T-helper 2 cell treated with Interferon-gamma antibody and Interleukin-4, amounts not matched to agents 100 ng/mL and 5 ng/mL, for 36 hours (primary cell): ENCODE data around the gene FKBP5. TPM values are rescaled to one million over a fixed set of nuclear protein-coding genes. Genes with fewer than 3 reads are reported as not detected.
"Not testable (repeated sequence)": the region's sequence is repeated elsewhere in the genome, so short reads cannot be mapped to it uniquely, and the experiment has no call there.

Experiments
- intact Hi-C: fragments of 100-400 bp; cut with micrococcal nuclease; formaldehyde crosslinking; loops from one replicate; pipeline ENCODE4 v1.15.1; 2023
- total RNA-seq: library from RNA; stranded (reverse); gene quantifications from 2 replicates; pipeline ENCODE4 v1.2.3, GENCODE V29; 2022

The FKBP5 gene
- total RNA-seq, 1 donor from 2014 or later = 78.9 TPM

DNA sequence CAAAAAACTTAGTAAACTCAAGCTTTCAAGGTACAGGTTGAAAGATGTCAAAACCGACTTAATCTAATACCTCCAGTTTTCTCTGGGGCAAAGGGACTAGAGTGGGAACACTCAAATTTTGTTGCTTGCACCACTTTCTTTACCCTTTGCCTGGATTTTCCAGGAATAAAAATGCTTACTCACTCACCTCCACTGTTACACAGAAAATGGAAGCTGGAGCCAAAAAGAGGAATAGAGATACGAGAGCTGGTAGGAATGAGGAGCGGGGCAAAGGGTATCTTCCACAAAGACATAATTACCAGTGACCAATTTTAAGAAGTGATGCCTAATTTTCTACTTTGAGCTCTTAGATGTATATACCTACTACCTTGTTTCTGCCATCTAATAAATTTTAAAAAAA is 96.5 kb downstream of the FKBP5 start:
- intact Hi-C loops = no loop called here

DNA sequence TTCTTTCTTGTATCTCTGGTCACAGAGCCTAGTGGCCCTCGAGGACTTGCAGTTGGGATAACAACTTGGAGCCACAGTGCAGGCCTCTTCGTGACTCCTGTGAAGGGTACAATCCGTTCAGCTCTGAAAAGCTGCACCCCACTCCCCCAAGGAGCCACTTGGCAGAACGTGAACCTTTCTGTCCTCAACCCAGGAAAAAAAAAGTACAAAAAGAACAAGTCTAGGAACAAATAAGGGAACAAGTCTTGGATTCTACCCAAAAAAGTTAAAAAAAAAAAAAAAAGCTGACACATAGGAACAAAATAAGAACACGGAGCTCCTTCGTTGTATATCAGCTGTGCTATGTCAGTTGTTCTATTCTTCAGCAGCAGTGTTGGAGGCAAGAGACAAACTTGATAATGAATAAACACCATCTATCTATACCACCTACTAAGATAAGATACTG is 98.1 kb downstream of the FKBP5 start:
- intact Hi-C loops = no loop called here

DNA sequence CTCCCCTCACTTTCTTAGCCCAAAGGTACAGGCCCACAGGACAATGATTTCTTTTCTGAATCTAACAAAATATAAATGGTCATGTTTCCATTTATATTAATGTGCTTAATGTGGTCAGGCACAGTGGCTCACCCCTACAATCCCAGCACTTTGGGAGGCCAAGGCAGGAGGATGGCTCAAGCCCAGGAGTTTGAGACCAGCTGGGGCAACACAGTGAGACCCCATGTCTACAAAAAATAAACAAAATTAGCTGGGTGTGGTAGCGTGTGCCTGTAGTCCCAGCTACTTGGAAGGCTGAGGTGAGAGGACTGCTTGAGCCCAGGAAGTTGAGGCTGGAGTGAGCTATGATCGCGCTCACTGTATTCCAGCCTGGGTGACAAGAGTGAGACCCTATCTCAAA is 98.8 kb downstream of the FKBP5 start:
- intact Hi-C loops = no loop called here

DNA sequence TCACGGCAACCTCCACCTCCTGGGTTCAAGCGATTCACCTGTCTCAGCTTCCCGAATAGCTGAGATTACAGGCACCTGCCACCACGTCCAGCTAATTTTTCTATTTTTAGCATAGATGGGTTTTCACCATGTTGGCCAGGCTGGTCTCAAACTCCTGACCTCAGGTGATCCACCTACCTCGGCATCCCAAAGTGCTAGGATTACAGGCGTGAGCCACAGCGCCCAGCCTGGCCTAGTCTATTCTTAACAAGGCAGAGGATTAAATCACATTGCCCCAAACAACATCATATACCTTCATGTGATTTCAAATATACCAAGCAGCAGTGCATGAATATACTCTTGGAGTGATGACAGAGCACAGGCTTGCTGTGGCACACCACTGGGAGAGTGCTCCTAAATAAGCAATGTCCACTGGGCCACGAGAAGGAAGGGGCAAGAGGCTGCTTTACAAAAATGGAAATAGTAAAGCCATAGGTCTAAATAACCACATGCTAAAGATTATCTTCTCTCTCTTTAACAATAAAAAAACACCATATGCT is 99.4 kb downstream of the FKBP5 start:
- intact Hi-C loops = no loop called here

DNA sequence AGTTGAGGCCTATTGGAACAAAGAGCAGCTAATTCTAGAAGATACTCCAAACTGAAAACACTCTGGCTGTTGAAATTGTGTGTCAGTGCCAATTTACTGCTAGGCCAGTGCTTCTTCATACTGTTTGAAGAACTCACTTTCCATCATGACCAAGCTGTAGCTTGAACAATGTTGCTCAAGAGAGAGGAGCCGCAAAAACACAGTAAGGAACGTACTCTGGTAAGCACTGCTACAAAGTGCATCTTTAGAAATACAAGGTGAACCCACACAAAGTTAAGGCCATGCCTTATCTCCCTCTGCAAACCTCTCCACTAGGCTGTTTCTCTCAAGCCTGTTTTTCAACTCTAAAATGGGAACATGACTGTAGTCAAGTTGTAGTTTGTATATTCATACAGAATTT is 101.5 kb downstream of the FKBP5 start:
- intact Hi-C loops = no loop called here

DNA sequence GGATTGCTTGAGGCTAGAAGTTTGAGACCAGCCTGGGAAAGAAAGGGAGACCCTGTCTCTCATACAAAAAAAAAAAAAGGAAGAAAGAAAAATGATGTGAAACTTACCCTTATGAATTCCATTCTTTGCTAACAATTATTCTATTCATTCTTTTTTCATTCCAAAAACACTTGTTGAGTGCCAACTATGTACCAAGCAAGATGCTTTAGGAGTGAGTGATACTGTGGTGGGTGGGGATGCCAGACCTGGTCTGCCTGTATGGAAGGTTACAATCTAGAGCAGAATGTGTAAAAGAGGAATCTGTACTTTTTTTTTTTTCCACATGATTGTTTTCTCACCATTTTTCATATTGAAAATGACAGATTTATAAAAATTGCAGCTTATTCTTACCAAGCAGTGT is 102.2 kb downstream of the FKBP5 start:
- intact Hi-C loops = no loop called here

DNA sequence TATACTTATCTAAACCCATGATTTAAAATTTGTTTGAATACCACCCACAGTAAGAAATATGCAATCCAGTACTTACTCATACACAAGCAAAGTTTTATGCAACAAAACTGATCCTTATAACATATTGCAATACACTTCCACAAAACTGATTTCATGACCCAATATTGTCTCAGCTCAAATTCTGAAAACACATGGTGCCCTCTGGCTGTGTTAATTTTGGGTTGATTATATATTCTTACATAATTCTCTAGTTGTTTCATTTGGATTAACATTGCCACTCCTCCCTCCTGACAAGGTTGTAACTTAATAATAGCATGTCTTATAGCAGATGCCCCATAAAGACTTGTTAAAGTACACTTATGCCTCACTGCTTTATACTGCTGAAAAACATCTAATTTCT is 103.1 kb downstream of the FKBP5 start:
- intact Hi-C loops = loop anchor here (2.0 kb wide), 1 partner anchor 103 kb away; the partner anchor contains the start of gene FKBP5

DNA sequence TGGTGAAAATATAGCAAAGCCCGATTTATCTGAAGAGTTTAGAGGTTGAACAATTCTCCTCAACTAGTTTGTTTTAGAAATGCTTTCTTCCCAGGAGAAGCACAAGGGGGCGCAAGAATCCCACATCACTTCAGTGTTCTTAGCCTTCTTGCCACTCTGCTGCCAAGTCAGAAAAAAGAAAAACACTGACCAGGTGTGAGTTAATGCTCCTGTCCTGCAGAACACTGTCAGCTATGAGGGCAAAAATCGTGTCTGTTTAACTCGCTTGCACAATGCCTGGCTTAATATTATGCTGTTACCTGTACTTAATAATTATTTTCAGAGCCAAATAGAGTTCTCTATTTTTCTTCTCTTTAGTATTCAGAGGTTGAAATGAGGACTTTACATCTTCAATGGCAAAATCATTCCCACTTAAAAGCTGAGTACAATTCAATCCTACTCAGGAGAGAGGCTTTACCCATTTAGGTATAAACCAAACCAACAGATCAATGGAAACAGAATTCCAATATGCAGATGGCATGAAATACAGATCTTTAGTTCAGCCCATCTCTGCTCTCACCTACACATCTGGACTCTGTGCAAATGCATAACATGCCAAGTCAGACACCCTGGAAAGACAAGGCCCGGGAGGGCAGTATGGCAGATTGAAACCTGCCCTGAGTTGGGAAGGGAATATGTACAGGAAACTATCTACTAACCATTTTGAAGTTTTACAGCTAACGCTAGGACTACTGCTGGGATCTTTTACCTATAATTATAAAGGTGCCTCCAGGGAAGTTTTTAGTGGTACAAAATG is 104.6 kb downstream of the FKBP5 start:
- intact Hi-C loops = loop anchor here (1.0 to 5.0 kb wide), 4 partner anchors 40 to 153 kb away; partner anchors contain the start of genes ARMC12 and FKBP5

DNA sequence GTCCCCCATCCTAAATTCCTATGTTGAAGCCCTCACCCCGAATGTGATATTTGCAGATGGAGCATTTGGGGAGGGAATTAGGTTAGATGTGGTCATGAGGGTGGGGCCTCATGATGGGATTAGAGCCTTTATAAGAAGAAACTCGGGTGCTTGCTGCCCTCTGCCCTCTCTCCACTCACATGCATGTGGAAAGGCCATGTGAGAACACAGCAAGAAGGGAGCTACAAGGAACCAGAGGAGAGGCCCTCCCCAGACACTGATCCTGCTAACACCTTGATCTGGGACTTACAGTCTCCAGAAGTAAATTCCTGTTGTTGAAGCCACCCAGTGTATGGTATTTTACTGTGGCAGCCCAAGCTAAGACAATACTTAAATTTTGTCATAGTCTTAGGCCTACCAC is 106.4 kb downstream of the FKBP5 start:
- intact Hi-C loops = loop anchor here (5.0 kb wide), 1 partner anchor 60 kb away; no protein-coding TSS in a partner anchor

DNA sequence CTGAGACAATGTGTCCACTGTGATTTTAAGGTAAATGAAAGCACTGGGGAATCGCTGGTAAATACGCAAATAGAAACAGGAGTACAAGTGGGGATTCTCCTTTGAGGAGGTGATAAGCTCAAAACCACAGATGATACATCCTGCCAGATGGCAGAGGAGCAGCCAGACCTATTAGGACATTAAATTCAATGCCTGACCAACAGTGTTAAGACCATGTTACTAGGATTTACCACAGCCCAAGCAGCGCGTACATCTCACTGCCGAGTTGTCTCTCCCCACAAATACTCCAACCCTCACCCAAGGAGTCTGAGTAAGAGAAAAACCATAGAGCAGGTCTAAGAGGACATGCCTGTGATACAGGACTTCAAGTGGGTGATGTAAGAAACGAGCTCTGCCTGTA is 107.1 kb downstream of the FKBP5 start:
- intact Hi-C loops = loop anchor here (5.0 kb wide), 1 partner anchor 59 kb away; no protein-coding TSS in a partner anchor

DNA sequence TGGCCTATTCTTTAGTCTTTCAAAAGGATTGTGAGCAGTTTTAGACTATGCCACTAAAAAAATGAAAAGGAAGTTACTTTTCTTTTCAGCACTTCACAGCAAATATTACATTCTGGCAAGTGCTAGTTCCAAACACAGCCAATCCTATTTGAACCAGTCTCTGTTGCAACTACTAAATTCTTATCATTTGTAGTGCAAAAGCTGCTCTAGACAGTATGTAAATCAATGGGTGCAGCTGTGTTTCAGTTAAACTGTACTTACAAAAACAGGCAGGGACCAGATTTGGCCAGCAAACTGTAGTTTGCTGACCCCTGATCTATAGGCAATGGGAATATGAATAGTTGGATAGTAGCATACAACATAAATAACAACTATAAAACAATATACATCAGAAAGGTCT is 107.9 kb downstream of the FKBP5 start:
- intact Hi-C loops = loop anchor here (5.0 kb wide), 1 partner anchor 59 kb away; no protein-coding TSS in a partner anchor

DNA sequence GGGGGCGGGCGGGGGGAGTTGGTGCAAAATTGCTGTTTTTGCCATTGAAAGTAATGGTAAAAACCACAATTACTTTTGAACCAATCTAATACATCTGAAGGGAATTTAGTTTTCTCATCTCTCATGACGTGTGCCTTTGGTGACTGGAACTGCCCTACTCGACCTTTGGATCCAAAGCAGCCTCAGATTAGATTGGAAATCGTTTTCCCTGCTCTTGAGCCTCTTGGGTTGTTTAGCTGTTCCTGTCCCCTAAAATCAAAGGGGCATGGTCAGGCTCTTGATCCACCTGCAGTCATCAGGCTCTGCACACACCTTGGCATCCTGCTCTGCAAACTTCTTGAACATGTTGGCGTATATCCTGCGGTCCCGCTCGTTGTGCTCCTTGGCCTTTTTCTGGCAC is 112.0 kb downstream of the FKBP5 start:
- intact Hi-C loops = no loop called here

DNA sequence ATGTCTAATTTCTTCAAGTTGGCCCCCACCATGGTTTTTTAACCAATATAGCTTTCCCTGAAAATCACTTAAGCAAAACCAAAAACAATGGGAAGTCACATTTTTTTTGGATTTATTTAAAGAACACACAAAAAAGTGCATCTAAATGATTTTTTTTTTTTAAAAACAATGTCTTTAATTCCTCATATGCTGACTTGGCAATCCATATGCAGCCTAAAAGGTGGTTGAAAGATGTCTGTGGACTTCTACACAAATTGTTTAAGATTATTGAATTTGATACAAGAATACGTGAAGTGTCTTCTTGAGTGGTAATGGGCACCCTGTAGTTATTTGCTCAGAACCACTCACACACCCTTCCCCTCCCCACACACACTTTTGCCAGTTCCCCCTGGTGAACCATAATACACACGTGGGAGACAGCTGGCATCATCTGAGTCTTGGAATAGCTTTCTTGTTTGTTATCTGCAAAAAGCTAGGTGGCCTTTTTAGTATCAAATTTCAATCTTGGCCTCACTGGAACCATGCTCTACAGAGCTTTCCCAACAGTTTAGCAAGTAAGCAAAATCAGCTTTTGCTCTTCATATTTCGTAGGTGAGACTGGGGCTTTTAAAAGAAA is 115.1 kb downstream of the FKBP5 start:
- intact Hi-C loops = no loop called here

DNA sequence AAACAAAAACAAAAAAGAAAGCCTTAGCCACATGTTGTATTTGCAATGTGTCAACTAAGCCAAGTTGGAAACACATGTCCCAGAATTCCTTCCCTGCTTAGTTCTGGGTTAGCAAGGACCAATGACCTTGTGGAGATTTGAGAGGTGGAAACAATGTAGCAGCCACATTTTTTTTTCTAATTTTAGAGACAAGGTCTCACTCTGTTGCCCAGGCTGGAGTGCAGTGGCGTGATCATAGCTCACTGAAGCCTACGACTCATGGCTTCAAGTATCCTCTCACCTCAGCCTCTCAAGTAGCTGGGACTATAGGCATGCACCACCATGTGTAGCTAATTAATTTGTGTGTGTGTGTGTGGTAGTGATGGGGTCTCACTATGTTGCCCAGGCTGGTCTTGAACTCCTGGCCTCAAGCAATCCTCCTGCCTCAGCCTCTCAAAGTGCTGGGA is 117.8 kb downstream of the FKBP5 start:
- intact Hi-C loops = not testable (repeated sequence)

DNA sequence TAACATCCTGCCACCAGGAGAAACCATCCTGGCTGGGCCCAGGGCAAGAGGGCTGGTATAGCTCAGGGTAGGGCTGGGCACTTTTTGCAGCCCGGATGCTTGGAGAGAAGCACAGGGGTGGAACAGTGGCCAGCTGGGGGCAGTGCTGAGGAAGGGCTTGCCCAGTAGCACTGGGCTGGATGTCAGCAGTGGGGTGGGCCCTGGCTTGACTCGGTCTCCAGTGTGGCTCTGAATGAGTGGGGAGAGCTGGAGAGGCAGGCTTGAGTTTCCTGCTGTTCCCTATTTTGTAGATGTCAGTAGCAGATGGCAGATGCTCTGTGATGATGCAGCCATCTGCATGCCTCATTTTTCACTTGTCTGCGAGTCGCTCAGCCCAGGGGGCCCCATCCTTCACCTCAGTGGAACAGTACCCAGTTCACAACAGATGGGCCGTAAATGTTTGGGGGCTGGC is 119.7 kb downstream of the FKBP5 start:
- intact Hi-C loops = no loop called here

DNA sequence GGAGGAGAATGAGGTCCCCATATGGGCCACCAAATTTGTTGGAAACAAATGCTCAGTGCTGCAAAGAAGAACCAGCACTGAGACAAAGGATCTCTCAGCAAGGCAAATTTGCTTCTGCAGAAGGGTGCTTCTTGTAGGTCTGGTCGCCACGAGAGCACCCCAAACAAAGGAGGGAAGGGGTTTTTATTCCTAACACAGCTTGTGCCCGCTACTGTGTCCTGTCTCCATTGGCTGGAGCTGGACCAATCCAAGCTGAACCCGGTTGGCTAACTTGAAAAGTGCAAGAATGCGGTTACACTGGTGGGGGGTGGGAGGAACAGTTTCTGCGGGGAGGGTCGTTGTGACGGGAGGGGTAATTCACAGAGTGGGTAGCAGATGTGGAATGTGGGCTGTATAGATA is 121.9 kb downstream of the FKBP5 start:
- intact Hi-C loops = no loop called here

DNA sequence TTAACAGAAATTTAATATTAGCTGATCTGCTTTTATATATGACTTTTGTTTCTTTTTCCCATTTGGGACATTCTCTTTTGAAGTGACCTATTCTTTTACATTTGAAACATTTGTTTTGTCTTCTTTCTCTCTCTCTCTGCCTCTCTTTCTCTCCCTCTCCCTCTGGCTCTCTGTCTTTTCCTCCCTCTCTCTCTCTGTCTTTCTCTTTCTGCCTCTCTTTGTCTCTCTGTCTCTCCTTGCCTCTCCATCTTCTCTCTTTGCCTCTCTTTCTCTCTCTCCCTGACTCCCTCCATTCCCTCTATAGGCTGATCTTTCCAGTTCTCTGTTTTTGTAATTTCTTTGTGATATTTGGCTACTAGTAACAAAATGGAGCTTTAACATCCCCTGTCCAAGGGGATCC is 124.0 kb downstream of the FKBP5 start:
- intact Hi-C loops = no loop called here

DNA sequence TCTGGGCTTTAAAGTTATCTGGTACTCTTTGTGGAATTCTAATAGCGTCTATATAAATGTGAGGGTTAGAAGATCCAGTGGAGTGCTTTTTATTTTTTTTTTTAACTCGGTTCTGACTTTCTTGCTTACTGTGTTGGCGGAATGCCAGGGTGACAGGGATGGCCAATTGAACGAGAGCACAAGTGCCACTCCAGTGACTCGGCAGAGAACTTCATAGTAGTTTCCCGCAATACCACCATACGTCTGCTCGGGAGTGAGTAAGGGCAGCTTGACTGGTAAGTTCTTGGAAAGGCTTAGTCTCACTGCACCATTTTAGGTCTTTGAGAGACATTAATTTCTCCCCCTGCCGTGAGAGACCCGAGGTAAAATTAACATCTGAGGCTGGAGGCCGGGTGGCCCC is 126.7 kb downstream of the FKBP5 start:
- intact Hi-C loops = no loop called here

DNA sequence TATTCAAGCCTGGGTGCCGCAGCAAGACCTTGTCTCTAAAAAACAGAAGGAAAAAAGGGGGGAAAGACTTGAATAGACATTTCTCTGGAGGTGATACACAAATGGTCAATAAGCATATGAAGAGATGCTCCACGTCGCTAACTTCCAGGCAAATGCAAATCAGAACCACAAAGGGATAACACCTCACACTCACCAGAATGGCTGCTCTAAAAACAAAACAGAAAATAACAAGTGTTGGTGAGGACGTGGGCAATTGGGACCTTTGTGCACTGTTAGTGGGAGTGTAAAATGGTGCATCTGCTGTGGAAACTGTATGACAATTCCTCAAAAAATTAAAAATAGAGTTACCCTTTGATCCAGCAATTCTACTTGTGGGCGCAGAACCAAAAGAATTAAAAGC is 127.6 kb downstream of the FKBP5 start:
- intact Hi-C loops = no loop called here

DNA sequence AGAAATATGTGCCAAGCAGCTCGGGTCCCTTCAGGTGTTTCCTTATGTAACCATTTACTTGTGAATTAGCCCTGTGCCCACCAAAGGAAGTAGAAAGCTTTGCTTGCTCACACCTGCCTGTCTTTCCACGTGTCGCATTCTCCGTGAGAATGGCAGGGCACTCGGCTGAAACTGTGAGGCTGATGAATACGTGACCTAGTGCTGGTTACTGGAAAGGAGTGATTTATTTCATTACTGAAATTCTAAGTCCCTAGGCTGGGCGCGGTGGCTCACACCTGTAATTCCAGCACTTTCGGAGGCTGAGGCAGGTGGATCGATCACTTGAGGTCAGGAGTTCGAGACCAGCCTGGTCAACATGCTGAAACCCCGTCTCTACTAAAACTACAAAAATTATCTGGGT is 130.1 kb downstream of the FKBP5 start:
- intact Hi-C loops = no loop called here

DNA sequence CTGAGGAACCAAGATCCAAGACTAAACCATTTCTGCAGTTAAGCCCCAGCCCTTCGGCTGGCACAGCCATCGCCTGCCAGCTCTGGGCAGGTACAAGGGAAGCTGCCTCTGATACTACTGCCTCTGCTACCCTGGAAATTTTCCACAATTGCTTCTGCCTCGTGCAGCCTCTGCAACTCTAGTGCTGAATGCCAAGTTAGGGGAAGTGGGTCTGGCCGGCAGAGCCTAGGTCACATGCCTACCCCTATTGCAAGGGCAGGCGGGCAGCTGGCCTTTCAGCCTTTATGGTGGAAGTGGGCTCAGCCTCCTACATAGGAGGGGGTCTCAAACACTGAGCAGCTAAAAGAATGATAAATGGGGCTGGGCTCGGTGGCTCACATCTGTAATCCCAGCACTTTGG is 131.5 kb downstream of the FKBP5 start:
- intact Hi-C loops = no loop called here

DNA sequence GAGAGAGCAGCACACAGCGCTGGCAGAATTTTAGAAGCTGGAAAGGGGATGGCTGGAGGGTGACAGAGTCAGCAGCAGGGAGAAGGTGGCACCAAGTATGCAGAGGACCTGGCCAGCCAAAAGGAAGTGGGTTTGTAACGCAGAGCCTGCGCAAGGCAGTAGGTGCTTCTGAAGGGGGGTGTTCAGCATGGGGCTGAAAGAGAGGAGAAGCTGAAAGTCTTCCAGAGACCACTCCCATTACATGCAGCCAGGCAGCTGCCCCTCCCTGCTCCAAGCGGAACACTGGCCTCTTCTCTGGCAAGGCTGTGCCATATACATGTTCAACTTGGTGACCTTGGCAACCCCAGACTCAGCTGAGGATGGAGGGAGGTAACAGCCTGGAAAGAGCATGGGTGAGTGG is 133.9 kb downstream of the FKBP5 start:
- intact Hi-C loops = no loop called here
